Activated B cell treated with CpG ODN at 0.5 μM for 24 hours (primary cell): Measurements from ENCODE around the gene EGFR. TPM values are rescaled to one million over a fixed set of nuclear protein-coding genes. Genes with fewer than 3 reads are reported as not detected.
A peak's percentile ranks its signal among the peaks of the same experiment; 100 is the strongest.

Experiments
- ATAC-seq: fragments of 200-7000 bp; cut with Tn5 transposase; one replicate; pipeline ENCODE4 v1.10.0; 2021; ENCODE audit warnings: low read depth, mild to moderate bottlenecking, moderate library complexity
- CTCF ChIA-PET: fragments of 350-600 bp; sonication (Branson Sonifier 250); formaldehyde crosslinking; loops from one replicate; lab custom pipeline; 2021; ENCODE audit warnings: antibody characterized with exemption; lab: Charles Lee
- POLR2A ChIA-PET: fragments of 350-600 bp; sonication (Branson Sonifier 250); formaldehyde crosslinking; loops from one replicate; lab custom pipeline; 2021; ENCODE audit warnings: antibody characterized with exemption; lab: Charles Lee
- DNase-seq: peaks from one replicate; pipeline ENCODE4 v3.0.0; 2022
- H3K27ac Mint-ChIP-seq: one replicate; pipeline ENCODE4 v1.8.0; 2020; ENCODE audit warnings: mixed read lengths
- H3K27me3 Mint-ChIP-seq: one replicate; pipeline ENCODE4 v1.8.0; 2021; ENCODE audit warnings: mixed read lengths
- H3K36me3 Mint-ChIP-seq: one replicate; pipeline ENCODE4 v1.8.0; 2021; ENCODE audit warnings: low read depth, mixed read lengths
- H3K4me1 Mint-ChIP-seq: one replicate; pipeline ENCODE4 v1.8.0; 2021; ENCODE audit warnings: mixed read lengths
- H3K4me3 Mint-ChIP-seq: one replicate; pipeline ENCODE4 v1.8.0; 2020; ENCODE audit warnings: mild to moderate bottlenecking, mixed read lengths
- H3K9me3 Mint-ChIP-seq: one replicate; pipeline ENCODE4 v1.8.0; 2020; ENCODE audit warnings: mixed read lengths
- CTCF ChIP-seq: fragments of 200-600 bp; IDR thresholded peaks from one replicate; pipeline ENCODE4 v1.8.0; 2022; ENCODE audit warnings: antibody characterized with exemption, mild to moderate bottlenecking
- intact Hi-C: fragments of 100-400 bp; cut with micrococcal nuclease; formaldehyde crosslinking; loops from one replicate; pipeline ENCODE4 v1.15.1; 2024
- total RNA-seq: library from RNA; stranded (reverse); gene quantifications from 2 replicates; pipeline ENCODE4 v1.2.3, GENCODE V29; 2022

Gene EGFR
- total RNA-seq, 1 donor from 2014 or later = not detected

GRCh38 chr7:55254242-55254595 lies 235.4 kb downstream of the EGFR start:
- no peak for DNase-seq
- POLR2A ChIA-PET = interaction anchor here (0.8 to 1.7 kb wide), 2 partner anchors 112 to 496 kb away, joined by 3 to 5 read pairs; partner anchors contain the start of gene SEC61G

GRCh38 chr7:55254596-55255495 lies 236.0 kb downstream of the EGFR start:
- DNase-seq (peak; percentile 67), ATAC-seq (peak; percentile 63)
- POLR2A ChIA-PET = interaction anchor here (1.2 to 1.7 kb wide), 2 partner anchors 111 to 496 kb away, joined by 5 to 9 read pairs; partner anchors contain the start of gene SEC61G
- Mint-ChIP-seq H3K9me3 (no peaks in the 10 kb centered on the region), H3K27me3 (peaks cover 45% of the 10 kb centered on the region), H3K4me1 (peaks cover 16% of the 10 kb centered on the region), H3K27ac (no peak overlapping the region), H3K36me3 (no peaks in the 10 kb centered on the region), H3K4me3 (peak overlapping the region; percentile 88)
- TF ChIP-seq CTCF = no peak
- CTCF ChIA-PET = interaction anchor here (0.8 to 4.0 kb wide), 21 partner anchors 8 to 496 kb away, joined by 3 to 129 read pairs (median 3); partner anchors contain the start of gene SEC61G
- intact Hi-C loops = loop anchor here (1.0 to 10.0 kb wide), 5 partner anchors 110 to 481 kb away; partner anchors contain the start of gene LANCL2

More at GRCh38 chr7:55254242-55254595, 235.4 kb downstream of the EGFR start:
- H3K4me3 Mint-ChIP-seq = peak overlapping the region; percentile 56
- no peak for TF ChIP-seq CTCF
- peaks cover 43% of the 10 kb centered on the region for H3K27me3 Mint-ChIP-seq
- no peak overlapping the region for H3K27ac Mint-ChIP-seq
- H3K4me1 Mint-ChIP-seq = peaks cover 16% of the 10 kb centered on the region
- H3K9me3 Mint-ChIP-seq = no peaks in the 10 kb centered on the region
- CTCF ChIA-PET = interaction anchor here (1.1 to 4.0 kb wide), 10 partner anchors 8 to 495 kb away, joined by 3 to 129 read pairs (median 11); partner anchors contain the start of gene SEC61G
- H3K36me3 Mint-ChIP-seq = no peaks in the 10 kb centered on the region
- ATAC-seq = no peak
- intact Hi-C loops = loop anchor here (10.0 kb wide), 1 partner anchor 379 kb away; no protein-coding TSS in a partner anchor

DNA sequence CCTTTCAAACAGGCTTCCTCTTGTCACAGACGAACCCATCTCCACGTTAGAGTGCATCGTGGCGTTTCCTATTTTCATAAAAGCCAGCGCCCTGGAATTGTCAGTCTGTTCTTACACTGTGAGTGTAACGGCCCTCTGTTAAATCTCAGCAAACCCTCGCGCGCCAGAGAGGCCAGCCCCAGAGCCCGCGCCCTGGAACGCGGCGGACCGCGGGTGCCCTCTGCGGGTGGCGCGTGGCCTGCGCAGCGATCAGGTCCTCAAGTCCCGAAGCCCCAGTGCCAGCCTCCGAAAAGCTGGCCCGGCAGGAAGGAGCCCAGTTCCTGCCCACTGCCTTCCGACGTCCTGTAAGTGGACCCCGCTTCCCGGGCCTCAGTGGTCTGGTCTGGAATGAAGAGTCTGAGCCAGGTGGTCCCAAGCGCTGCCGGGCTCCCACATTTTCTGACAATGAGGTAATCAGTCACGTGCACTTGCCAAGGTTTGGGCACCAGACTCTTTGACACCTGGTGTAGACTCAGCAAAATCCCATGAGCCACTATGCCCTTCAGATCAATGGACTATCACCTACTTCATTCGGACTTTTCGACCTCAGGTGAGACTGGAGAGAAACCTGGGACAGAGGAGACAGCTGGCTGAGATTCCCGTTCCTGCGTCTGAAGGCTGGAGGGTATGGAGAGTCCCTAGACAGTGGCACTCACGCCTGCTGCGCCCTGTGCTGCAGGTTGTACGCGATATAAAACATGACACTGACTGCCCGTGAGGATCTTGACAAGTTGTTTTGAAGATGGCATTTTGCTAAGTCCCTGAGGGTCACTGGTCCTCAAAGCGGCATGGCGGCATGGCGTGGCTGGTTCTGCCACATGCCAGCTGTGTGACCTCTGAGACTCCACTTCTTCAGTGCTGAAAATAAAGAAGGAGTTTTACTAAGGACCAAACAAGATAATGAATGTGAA lies 237.0 kb downstream of the EGFR start:
- intact Hi-C loops = loop anchor here (1.0 to 10.0 kb wide), 5 partner anchors 110 to 481 kb away; partner anchors contain the start of gene LANCL2
- peak; percentile 70 for DNase-seq
- ChIA-PET POLR2A (interaction anchor here (1.2 to 1.7 kb wide), 2 partner anchors 110 to 496 kb away, joined by 5 to 9 read pairs; partner anchors contain the start of gene SEC61G), CTCF (interaction anchor here (0.8 to 4.0 kb wide), 20 partner anchors 9 to 497 kb away, joined by 3 to 129 read pairs (median 3); partner anchors contain the start of gene SEC61G)
- Mint-ChIP-seq H3K4me1 (peaks cover 16% of the 10 kb centered on the region), H3K27me3 (peaks cover 50% of the 10 kb centered on the region), H3K36me3 (no peaks in the 10 kb centered on the region), H3K9me3 (no peaks in the 10 kb centered on the region), H3K4me3 (peak overlapping the region; percentile 88), H3K27ac (no peak overlapping the region)
- TF ChIP-seq CTCF = no peak
- ATAC-seq = peak; percentile 93

DNA sequence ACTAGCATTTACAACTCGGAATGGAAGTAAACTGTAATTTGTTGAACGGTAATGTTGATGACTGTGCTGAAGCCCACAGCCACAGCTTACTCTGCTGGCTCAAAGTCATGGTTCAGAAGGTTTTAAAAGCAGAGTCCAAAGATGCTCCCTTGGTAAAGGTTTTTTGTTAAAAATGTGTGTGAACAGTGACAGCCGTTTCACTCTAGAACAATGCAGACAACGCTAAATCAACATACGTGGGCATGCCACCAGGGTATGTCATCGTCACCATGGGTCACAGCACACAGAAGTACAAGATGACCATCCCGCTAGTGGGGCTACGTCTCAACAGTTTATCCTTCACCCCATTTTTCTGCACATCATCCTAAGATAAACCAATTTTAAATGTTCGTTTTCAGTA lies 239.8 kb downstream of the EGFR start:
- peaks cover 44% of the 10 kb centered on the region for H3K27me3 Mint-ChIP-seq
- POLR2A ChIA-PET = no interaction called here
- CTCF ChIA-PET = interaction anchor here (1.0 kb wide), 1 partner anchor 484 kb away, joined by 4 read pairs; no protein-coding TSS in a partner anchor

More for the DNA sequence above, 239.8 kb downstream of the EGFR start:
- H3K4me3 Mint-ChIP-seq = no peak overlapping the region
- H3K27ac Mint-ChIP-seq = no peak overlapping the region
- TF ChIP-seq CTCF = no peak
- peaks cover 16% of the 10 kb centered on the region for H3K4me1 Mint-ChIP-seq
- H3K9me3 Mint-ChIP-seq = no peaks in the 10 kb centered on the region
- no peaks in the 10 kb centered on the region for H3K36me3 Mint-ChIP-seq
- intact Hi-C loops = loop anchor here (10.0 kb wide), 1 partner anchor 384 kb away; no protein-coding TSS in a partner anchor
- DNase-seq (no peak), ATAC-seq (no peak)
